AG04450 (cell line): ENCODE results near the gene RAPGEF5. TPM values are rescaled to one million over a fixed set of nuclear protein-coding genes. Genes with fewer than 3 reads are reported as not detected.
A peak's percentile ranks its signal among the peaks of the same experiment; 100 is the strongest.

ENCODE experiments used
- CTCF ChIA-PET: fragments of 300-600, 350-600 bp; formaldehyde crosslinking; extraction: SDS; loops from one replicate; lab custom pipeline; 2022; ENCODE audit warnings: antibody characterized with exemption, inconsistent platforms; lab: Charles Lee
- POLR2A ChIA-PET: fragments of 350-600 bp; formaldehyde crosslinking; extraction: SDS; loops from one replicate; lab custom pipeline; 2021; ENCODE audit warnings: antibody characterized with exemption, inconsistent platforms; lab: Yijun Ruan, JAX
- DNase-seq: peaks from one replicate; pipeline ENCODE4 v3.0.0-alpha.2; 2011; ENCODE audit warnings: low read depth, low spot score
- H3K27ac ChIP-seq: one replicate; pipeline ENCODE4 v1.5.1; 2012; ENCODE audit warnings: low read depth, low read length, control low read depth
- H3K27me3 ChIP-seq: one replicate; pipeline ENCODE4 v1.6.0; 2012; ENCODE audit warnings: low read length; ENCODE audit not compliant: control insufficient read depth, insufficient read depth
- H3K4me3 ChIP-seq: 2 replicates; pipeline ENCODE4 v1.5.1; 2011; ENCODE audit warnings: mild to moderate bottlenecking, low read depth, low read length, control low read depth
- H3K9me3 ChIP-seq: 2 replicates; pipeline ENCODE4 v1.5.1; 2012; ENCODE audit warnings: low read length; ENCODE audit not compliant: control insufficient read depth, insufficient read depth
- polyA plus RNA-seq: library from polyadenylated mRNA; depleted of rRNA; stranded (reverse); fragments of >200 nt; gene quantifications from 2 replicates; pipeline ENCODE4 v1.2.3, GENCODE V29; 2011
- TF ChIP-seq, protein P1 (sequence below): IDR thresholded peaks from 2 replicates; pipeline ENCODE4 v1.5.1; 2011; ENCODE audit warnings: low read depth, low read length, control low read depth, inconsistent platforms

RAPGEF5 gene
- polyA plus RNA-seq, 1 experiment = 0.16 TPM

DNA sequence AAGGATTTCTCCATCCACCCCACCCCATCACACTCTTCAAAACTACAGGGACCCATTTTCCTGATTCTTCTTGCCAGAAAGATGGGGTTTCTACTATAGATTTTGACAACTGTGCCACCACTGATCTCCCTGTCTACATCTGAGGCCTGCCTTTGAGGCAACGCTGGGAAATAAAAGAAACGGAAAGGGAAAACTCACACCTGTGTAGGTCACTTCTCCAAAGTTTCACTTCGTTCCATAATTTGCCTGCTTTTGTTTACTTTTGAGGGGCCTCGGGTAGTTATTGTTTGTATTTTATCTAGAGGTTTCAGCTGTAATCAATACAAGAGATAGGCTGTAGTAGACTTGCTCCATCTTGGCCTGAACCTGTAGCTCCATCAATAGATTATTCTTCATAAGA is 56.1 kb downstream of the RAPGEF5 start:
- Histone ChIP-seq H3K4me3 (no peak overlapping the region), H3K9me3 (no peaks in the 10 kb centered on the region), H3K27ac (no peak overlapping the region), H3K27me3 (no peaks in the 10 kb centered on the region)
- no peak for DNase-seq
- ChIA-PET POLR2A (no interaction called here), CTCF (interaction anchor here (0.7 to 7.5 kb wide), 2 partner anchors 64 to 190 kb away, joined by 3 to 81 read pairs; no protein-coding TSS in a partner anchor)
- TF ChIP-seq, protein P1, sequence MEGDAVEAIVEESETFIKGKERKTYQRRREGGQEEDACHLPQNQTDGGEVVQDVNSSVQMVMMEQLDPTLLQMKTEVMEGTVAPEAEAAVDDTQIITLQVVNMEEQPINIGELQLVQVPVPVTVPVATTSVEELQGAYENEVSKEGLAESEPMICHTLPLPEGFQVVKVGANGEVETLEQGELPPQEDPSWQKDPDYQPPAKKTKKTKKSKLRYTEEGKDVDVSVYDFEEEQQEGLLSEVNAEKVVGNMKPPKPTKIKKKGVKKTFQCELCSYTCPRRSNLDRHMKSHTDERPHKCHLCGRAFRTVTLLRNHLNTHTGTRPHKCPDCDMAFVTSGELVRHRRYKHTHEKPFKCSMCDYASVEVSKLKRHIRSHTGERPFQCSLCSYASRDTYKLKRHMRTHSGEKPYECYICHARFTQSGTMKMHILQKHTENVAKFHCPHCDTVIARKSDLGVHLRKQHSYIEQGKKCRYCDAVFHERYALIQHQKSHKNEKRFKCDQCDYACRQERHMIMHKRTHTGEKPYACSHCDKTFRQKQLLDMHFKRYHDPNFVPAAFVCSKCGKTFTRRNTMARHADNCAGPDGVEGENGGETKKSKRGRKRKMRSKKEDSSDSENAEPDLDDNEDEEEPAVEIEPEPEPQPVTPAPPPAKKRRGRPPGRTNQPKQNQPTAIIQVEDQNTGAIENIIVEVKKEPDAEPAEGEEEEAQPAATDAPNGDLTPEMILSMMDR = no peak

DNA sequence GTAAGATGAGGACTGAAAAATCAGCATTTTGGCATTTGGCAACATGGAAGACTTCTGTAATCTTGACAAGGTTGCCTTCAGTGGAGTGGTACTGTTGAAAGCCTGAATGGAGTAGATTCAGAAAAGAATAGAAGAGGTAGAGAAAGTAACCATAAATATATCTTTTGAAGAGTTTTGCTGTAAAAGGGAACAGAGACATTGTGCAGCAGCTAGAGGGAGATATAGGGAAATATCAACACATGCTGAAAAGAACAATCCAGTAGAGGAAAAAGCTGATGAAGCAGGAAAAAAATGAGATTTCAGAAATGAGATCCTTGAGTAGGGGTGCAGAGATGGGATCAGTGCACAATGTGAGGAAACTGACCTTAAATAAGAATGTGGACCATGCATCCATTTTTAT is 60.0 kb downstream of the RAPGEF5 start:
- no peaks in the 10 kb centered on the region for H3K9me3 ChIP-seq
- no peak overlapping the region for H3K4me3 ChIP-seq
- TF ChIP-seq, protein P1 = peak; percentile 48
- DNase-seq = no peak
- no peaks in the 10 kb centered on the region for H3K27me3 ChIP-seq
- CTCF ChIA-PET = interaction anchor here (0.8 to 7.5 kb wide), 7 partner anchors 12 to 205 kb away, joined by 3 to 81 read pairs (median 5); no protein-coding TSS in a partner anchor
- no peak overlapping the region for H3K27ac ChIP-seq
- POLR2A ChIA-PET = no interaction called here

DNA sequence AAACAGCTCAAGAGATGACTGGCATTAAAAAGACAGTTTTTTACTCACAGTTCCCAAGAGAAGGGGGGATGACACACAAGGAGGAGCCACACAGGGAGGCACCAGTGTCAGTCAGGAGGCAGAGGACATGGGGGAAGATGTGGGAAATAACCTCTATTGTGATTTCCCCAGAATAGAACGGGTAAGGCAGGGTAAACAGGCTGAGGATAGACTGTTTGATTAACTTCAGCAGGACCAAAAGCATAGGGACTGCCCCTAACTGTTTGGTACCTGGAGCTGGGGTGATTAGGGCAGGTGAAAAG is 60.7 kb downstream of the RAPGEF5 start:
- no peaks in the 10 kb centered on the region for H3K27me3 ChIP-seq
- H3K4me3 ChIP-seq = no peak overlapping the region
- POLR2A ChIA-PET = no interaction called here
- DNase-seq = no peak
- H3K27ac ChIP-seq = no peak overlapping the region
- CTCF ChIA-PET = interaction anchor here (0.7 to 7.5 kb wide), 10 partner anchors 13 to 204 kb away, joined by 3 to 81 read pairs (median 5); no protein-coding TSS in a partner anchor
- TF ChIP-seq, protein P1 = no peak
- no peaks in the 10 kb centered on the region for H3K9me3 ChIP-seq

DNA sequence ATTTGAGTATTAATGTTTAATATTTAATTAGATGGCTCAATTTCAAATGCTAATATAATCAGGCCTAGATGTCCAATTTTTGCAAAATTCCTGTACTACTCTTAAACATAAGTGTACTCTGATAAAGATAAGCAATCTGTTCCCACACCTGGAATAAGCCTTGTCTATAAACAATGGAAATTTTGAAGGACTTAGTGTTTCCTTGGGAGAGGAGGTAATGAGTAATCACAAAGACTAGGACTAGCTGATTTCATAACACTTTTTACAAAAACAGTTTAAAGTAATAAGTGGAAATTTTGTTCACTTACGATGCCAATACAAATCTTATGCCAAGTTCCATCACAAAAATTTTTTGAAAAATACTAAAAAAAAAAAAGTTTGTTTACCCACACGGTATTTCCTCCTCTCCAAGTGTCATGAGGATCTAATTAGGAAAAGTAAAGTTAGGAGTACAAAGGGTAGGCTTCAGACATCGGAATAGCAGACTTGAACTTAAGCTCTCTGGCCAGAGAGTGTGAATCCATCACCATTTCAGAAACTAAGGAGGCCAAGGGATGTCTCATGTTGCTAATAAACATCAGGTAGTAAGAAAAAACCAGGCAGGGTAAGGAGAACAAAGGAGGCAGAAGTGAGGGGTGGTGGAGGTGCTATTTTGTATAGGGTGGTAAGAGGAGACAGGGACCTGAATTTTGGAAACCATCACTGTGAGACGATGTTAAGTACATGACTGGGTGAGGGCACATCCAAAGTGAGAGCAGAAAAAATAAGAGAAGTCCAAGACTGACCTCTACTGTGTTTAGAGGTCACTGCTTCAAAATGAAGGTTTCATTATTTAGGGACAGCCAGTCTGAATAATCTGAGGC is 61.3 kb downstream of the RAPGEF5 start:
- Histone ChIP-seq H3K9me3 (no peaks in the 10 kb centered on the region), H3K27me3 (no peaks in the 10 kb centered on the region), H3K4me3 (no peak overlapping the region), H3K27ac (no peak overlapping the region)
- DNase-seq = no peak
- POLR2A ChIA-PET = no interaction called here
- CTCF ChIA-PET = interaction anchor here (0.7 to 7.5 kb wide), 8 partner anchors 101 to 204 kb away, joined by 3 to 81 read pairs (median 6); no protein-coding TSS in a partner anchor
- TF ChIP-seq, protein P1 = peak; percentile 30; the same call in 1 of the 2 replicates

DNA sequence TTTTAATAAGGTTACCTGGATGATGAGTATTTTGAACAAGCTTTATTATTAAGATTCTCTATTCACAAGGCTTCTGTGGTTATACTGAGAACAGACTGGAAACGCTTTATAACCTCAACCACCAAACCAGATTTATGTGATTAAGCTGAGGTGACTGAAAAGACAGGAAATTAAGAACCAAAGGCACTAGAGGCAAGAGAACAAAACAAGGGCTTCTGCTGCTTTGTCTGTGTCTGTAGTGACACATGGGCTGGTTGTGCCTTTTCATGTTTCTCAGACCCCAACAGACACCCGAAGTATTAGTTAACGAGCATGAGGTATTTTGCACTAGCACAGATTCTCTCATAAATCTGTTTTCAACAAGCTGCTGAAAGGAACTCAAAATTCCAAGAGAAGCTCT is 64.4 kb downstream of the RAPGEF5 start:
- TF ChIP-seq, protein P1 = no peak
- ChIA-PET CTCF (interaction anchor here (1.1 to 1.5 kb wide), 3 partner anchors 10 to 189 kb away, joined by 3 to 7 read pairs (median 5); no protein-coding TSS in a partner anchor), POLR2A (interaction anchor here (0.6 kb wide), 1 partner anchor 1199 kb away, joined by 3 read pairs; no protein-coding TSS in a partner anchor)
- H3K27me3 ChIP-seq = no peaks in the 10 kb centered on the region
- no peak for DNase-seq
- H3K27ac ChIP-seq = no peak overlapping the region
- H3K9me3 ChIP-seq = no peaks in the 10 kb centered on the region
- H3K4me3 ChIP-seq = no peak overlapping the region
